Measurements from ENCODE around the gene FOXA3. TPM values are rescaled to one million over a fixed set of nuclear protein-coding genes. Genes with fewer than 3 reads are reported as not detected.

FOXA3 gene
- total RNA-seq, 4 donors from 2014 or later = not detected

DNA sequence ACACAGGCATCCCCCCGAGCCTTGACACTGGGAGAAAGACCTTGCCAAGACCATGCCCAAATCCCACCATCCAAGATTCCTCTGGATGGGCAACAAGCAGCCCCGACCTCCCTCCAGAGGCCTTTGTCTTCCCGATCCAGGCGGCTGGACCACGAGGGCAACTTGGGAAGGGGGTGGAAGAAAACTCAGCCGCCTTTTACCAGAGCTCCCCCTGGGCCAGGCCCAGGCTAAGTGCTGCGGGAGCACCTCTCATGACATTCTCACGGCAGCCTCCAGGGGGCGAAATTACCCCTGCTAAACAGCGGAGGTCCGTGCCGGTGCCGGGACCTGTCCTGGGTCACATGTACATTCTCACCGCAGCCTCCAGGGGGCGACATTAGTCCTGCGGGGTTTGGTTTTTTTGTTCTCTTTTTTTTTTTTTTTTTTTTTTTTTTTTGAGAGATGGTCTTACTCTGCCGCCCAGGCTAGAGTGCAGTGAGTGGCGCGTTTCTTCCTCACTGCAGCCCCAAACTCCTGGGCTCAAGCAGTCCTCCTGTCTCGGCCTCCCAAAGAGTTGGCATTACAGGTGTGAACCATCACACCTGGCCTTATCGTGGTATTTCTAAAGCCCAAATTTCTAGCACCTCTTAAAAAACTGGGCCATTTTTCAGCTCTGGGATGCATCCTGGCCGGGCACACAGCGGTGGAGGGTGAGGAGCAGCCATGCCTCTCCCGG lies 47.0 kb upstream of the FOXA3 start:
- intact Hi-C loops (cut with DNase I; ENCODE audit: low total_unique reads) (loop anchor here (2.0 to 5.0 kb wide), 2 partner anchors 70 to 200 kb away; partner anchors contain the start of gene IRF2BP1), in situ Hi-C loops (cut with MboI; ENCODE audit: low sequenced_read_pairs in 4 of 4) (no loop called here)
- no peaks in the 10 kb centered on the region for H3K9me3 ChIP-seq
- H3K4me1 ChIP-seq = peaks cover 0 to 3% of the 10 kb centered on the region in 2 donors
- TF ChIP-seq, protein P1, sequence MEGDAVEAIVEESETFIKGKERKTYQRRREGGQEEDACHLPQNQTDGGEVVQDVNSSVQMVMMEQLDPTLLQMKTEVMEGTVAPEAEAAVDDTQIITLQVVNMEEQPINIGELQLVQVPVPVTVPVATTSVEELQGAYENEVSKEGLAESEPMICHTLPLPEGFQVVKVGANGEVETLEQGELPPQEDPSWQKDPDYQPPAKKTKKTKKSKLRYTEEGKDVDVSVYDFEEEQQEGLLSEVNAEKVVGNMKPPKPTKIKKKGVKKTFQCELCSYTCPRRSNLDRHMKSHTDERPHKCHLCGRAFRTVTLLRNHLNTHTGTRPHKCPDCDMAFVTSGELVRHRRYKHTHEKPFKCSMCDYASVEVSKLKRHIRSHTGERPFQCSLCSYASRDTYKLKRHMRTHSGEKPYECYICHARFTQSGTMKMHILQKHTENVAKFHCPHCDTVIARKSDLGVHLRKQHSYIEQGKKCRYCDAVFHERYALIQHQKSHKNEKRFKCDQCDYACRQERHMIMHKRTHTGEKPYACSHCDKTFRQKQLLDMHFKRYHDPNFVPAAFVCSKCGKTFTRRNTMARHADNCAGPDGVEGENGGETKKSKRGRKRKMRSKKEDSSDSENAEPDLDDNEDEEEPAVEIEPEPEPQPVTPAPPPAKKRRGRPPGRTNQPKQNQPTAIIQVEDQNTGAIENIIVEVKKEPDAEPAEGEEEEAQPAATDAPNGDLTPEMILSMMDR (IDR thresholded peaks at IDR 0.05 in 4 of 5, conservative IDR thresholded peaks at IDR 0.05 in 1 of 5) = peak; percentile 87 to 96 (median 92)
- no peak for TF ChIP-seq POLR2A (IDR thresholded peaks at IDR 0.05)
- DNase-seq (peak; percentile 78 to 88), ATAC-seq (peak; percentile 85 to 95)
- peaks cover 0 to 15% of the 10 kb centered on the region in 2 donors for H3K36me3 ChIP-seq
- peaks cover 0 to 11% (median 5%) of the 10 kb centered on the region in 3 donors for H3K27me3 ChIP-seq
- H3K27ac ChIP-seq = no peak overlapping the region
- H3K4me3 ChIP-seq = no peak overlapping the region

DNA sequence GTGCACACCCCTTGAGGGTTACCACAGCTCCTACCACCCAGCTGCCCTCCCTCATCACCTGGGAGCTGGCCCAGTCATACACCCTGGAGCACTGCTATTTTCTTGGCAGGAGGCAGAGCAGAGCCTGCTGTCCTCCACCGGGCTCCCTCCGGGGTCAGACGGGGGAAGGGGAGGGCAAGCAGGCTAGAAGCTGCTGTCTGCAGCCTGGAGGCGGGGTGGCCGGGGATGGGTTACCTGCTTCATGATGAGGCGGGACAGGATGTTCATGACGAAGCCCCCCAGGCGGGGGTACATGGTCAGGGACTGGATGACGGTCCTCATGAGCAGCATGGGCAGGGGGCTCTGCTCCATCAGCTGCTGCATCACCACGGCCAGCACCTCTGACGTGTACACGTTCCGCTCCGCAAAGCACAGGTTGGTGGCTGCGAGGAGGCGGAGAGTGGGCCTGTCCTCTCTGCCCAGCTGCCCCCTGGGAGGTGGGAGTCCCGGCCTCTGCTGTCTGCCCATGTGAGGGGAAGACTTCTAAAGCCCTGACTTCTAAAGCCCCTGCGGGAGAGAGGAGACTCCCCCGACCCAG lies 46.3 kb upstream of the FOXA3 start:
- peak in 1 of 2 donors; percentile 5 for ATAC-seq

DNA sequence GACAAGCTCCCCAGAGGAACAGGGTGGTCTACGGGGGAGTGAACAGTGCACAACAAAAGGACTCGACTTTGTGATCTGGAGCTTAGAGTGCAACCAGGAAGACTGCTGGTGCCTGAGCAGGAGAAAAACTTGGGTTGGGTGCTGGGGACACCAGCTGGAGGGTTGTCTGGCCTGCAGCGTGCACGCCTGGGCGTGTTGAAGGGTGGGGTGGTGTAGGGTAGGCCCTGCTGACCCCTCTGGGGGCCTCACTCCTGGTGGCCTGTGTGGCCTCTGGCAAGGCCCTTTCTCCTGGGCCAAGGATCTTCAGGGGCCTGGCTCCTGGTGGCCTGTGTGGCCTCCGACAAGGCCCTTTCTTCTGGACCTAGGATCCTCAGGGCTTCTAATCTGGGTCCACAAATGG lies 44.4 kb upstream of the FOXA3 start:
- peaks cover 0 to 10% of the 10 kb centered on the region in 2 donors for H3K4me1 ChIP-seq
- no peak for TF ChIP-seq POLR2A (IDR thresholded peaks at IDR 0.05)
- TF ChIP-seq, protein P1 (IDR thresholded peaks at IDR 0.05 in 4 of 5, conservative IDR thresholded peaks at IDR 0.05 in 1 of 5) = no peak
- peaks cover 0 to 35% of the 10 kb centered on the region in 2 donors for H3K36me3 ChIP-seq
- ATAC-seq (no peak), DNase-seq (no peak)
- peaks cover 0 to 11% (median 5%) of the 10 kb centered on the region in 3 donors for H3K27me3 ChIP-seq
- no peak overlapping the region for H3K27ac ChIP-seq
- H3K9me3 ChIP-seq = no peaks in the 10 kb centered on the region
- in situ Hi-C loops (cut with MboI; ENCODE audit: low sequenced_read_pairs in 4 of 4) (no loop called here), intact Hi-C loops (cut with DNase I; ENCODE audit: low total_unique reads) (loop anchor here (5.0 kb wide), 1 partner anchor 198 kb away; no protein-coding TSS in a partner anchor)
- H3K4me3 ChIP-seq = no peak overlapping the region

More for the DNA sequence above, 46.3 kb upstream of the FOXA3 start:
- peaks cover 0 to 11% (median 5%) of the 10 kb centered on the region in 3 donors for H3K27me3 ChIP-seq
- H3K4me3 ChIP-seq = no peak overlapping the region
- no peaks in the 10 kb centered on the region for H3K9me3 ChIP-seq
- peaks cover 0 to 3% of the 10 kb centered on the region in 2 donors for H3K4me1 ChIP-seq
- H3K36me3 ChIP-seq = peaks cover 0 to 20% of the 10 kb centered on the region in 2 donors
- no peak for TF ChIP-seq POLR2A (IDR thresholded peaks at IDR 0.05)
- TF ChIP-seq, protein P1 (IDR thresholded peaks at IDR 0.05 in 4 of 5, conservative IDR thresholded peaks at IDR 0.05 in 1 of 5) = no peak
- in situ Hi-C loops (cut with MboI; ENCODE audit: low sequenced_read_pairs in 4 of 4) = no loop called here
- intact Hi-C loops (cut with DNase I; ENCODE audit: low total_unique reads) = loop anchor here (2.0 to 5.0 kb wide), 2 partner anchors 69 to 199 kb away; partner anchors contain the start of gene IRF2BP1
- no peak overlapping the region for H3K27ac ChIP-seq
- no peak for DNase-seq

DNA sequence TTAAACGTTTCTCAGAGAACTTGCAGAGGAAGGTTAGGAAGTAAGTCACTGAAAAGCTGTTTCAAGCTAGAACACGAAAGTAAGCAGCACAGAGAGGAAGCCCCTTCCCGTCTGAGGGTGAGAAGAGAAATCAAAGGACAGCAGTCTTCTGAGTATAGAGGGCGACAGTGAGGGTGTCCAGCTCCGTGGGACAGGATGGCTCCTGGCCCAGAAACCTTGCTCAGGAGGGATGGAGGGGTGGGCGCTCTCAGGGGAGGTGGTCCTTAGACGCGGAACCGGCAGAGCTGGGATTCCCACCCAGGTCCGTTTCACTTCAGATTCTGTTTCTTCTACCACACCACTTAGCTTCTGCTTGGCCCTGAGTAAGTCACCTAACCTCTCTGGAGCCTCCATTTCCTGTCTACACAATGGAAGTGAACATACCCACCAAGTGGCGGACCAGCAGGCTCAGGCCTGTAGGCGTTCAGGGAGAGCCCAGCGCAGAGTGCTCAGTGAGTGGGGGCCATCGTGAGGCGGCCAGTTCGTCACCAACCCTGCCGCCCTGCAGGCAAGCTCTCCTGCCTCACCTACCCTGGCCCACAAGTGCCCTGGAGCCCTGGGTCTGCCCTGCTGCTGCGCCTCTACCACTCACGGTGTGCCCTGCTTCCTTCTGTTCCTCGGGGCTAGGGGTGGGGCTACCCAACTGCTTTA lies 43.6 kb upstream of the FOXA3 start:
- no peak for DNase-seq
- H3K27ac ChIP-seq = no peak overlapping the region
- peaks cover 0 to 10% of the 10 kb centered on the region in 2 donors for H3K4me1 ChIP-seq
- intact Hi-C loops (cut with DNase I; ENCODE audit: low total_unique reads) = no loop called here
- no peak for ATAC-seq
- peaks cover 0 to 43% of the 10 kb centered on the region in 2 donors for H3K36me3 ChIP-seq
- peaks cover 0 to 8% (median 5%) of the 10 kb centered on the region in 3 donors for H3K27me3 ChIP-seq
- H3K9me3 ChIP-seq = no peaks in the 10 kb centered on the region
- TF ChIP-seq, protein P1 (IDR thresholded peaks at IDR 0.05 in 4 of 5, conservative IDR thresholded peaks at IDR 0.05 in 1 of 5) = no peak
- TF ChIP-seq POLR2A (IDR thresholded peaks at IDR 0.05) = no peak
- in situ Hi-C loops (cut with MboI; ENCODE audit: low sequenced_read_pairs in 4 of 4) = no loop called here
- no peak overlapping the region for H3K4me3 ChIP-seq
